Vagina (tissue), 2 donors: ENCODE measurements around the gene DGKH.

ENCODE experiments used
- CTCF ChIP-seq, 3 experiments: fragments of 450-650 bp in 2 of 3; fragments of 200-600 bp in 1 of 3; sonication (generic) in 1 of 3; IDR thresholded peaks; one replicate each; pipeline ENCODE4 v1.5.1; 2017 to 2019; ENCODE audit warnings: antibody characterized with exemption in 3 of 3, mild to moderate bottlenecking in 2 of 3, moderate library complexity in 2 of 3
- POLR2A ChIP-seq, 2 donors: fragments of 450-650 bp; IDR thresholded peaks; one replicate each; pipeline ENCODE4 v1.6.1; 2017; ENCODE audit warnings: antibody characterized with exemption in 2 of 2, mild to moderate bottlenecking in 2 of 2, moderate library complexity in 2 of 2
- POLR2AphosphoS5 ChIP-seq, 2 donors: sonication (generic); formaldehyde crosslinking; IDR thresholded peaks; one replicate each; pipeline ENCODE4 v1.9.0; 2017; ENCODE audit warnings: antibody characterized with exemption in 2 of 2, mild to moderate bottlenecking in 2 of 2, low read depth in 1 of 2; ENCODE audit not compliant: insufficient read depth in 1 of 2

- TF ChIP-seq CTCF (IDR thresholded peaks at IDR 0.05) = no peak
- no peak for TF ChIP-seq POLR2A (IDR thresholded peaks at IDR 0.05)
- TF ChIP-seq POLR2AphosphoS5 (IDR thresholded peaks at IDR 0.05; ENCODE audit: insufficient read depth in 1 of 2, low read depth in 1 of 2) = no peak
Observed at GRCh38 chr13:42216422-42216735, 167.9 kb downstream of the DGKH start.
